Osteoblast (primary cell): ENCODE measurements around the gene GSN. TPM values are rescaled to one million over a fixed set of nuclear protein-coding genes. Genes with fewer than 3 reads are reported as not detected.

ENCODE experiments used
- DNase-seq: peaks from one replicate; pipeline ENCODE4 v3.0.0; 2011; ENCODE audit warnings: low spot score, mixed read lengths; ENCODE audit not compliant: insufficient read length; ENCODE audit errors: missing footprints
- H2AFZ ChIP-seq: 2 replicates; pipeline ENCODE4 v1.6.0; 2011; ENCODE audit warnings: mild to moderate bottlenecking, low read length
- H3K27ac ChIP-seq: 2 replicates; pipeline ENCODE4 v1.5.1; 2011; ENCODE audit warnings: mild to moderate bottlenecking, low read depth, low read length, moderate library complexity
- H3K27me3 ChIP-seq: 2 replicates; pipeline ENCODE4 v1.6.0; 2012; ENCODE audit warnings: mild to moderate bottlenecking, control low read depth, inconsistent platforms, low read length, moderate library complexity; ENCODE audit not compliant: insufficient read depth
- H3K36me3 ChIP-seq: 2 replicates; pipeline ENCODE4 v1.5.1; 2011; ENCODE audit warnings: mild to moderate bottlenecking, low read length, control low read depth, moderate library complexity; ENCODE audit not compliant: insufficient read depth
- H3K4me1 ChIP-seq: 2 replicates; pipeline ENCODE4 v1.5.1; 2011; ENCODE audit warnings: mild to moderate bottlenecking, low read length, control low read depth, moderate library complexity; ENCODE audit not compliant: insufficient read depth
- H3K4me2 ChIP-seq: 2 replicates; pipeline ENCODE4 v1.6.0; 2011; ENCODE audit warnings: mild to moderate bottlenecking, low read length; ENCODE audit not compliant: insufficient read depth
- H3K4me3 ChIP-seq: fragments of 200-600 bp; sonication (generic); 3 replicates; pipeline ENCODE4 v1.5.1; 2012; ENCODE audit warnings: mild to moderate bottlenecking, low read length, inconsistent platforms; ENCODE audit not compliant: insufficient read depth
- H3K79me2 ChIP-seq: 2 replicates; pipeline ENCODE4 v1.6.0; 2012; ENCODE audit warnings: mild to moderate bottlenecking, low read length, control low read depth, inconsistent platforms; ENCODE audit not compliant: insufficient read depth
- H3K9me3 ChIP-seq: 2 replicates; pipeline ENCODE4 v1.5.1; 2011; ENCODE audit warnings: low read depth, low read length, control low read depth
- H4K20me1 ChIP-seq: 2 replicates; pipeline ENCODE4 v1.6.0; 2012; ENCODE audit warnings: mild to moderate bottlenecking, low read length, control low read depth; ENCODE audit not compliant: insufficient read depth
- CTCF ChIP-seq: IDR thresholded peaks from 2 replicates; pipeline ENCODE4 v1.5.1; 2011; ENCODE audit warnings: mild to moderate bottlenecking, low read depth, low read length, moderate library complexity; ENCODE audit errors: extremely low read depth
- total RNA-seq: library from RNA; depleted of rRNA; stranded (reverse); fragments of >200 nt; gene quantifications from 2 replicates; pipeline ENCODE4 v1.2.3, GENCODE V29; 2012

Gene GSN
- total RNA-seq, 1 donor, result 372 TPM

DNA sequence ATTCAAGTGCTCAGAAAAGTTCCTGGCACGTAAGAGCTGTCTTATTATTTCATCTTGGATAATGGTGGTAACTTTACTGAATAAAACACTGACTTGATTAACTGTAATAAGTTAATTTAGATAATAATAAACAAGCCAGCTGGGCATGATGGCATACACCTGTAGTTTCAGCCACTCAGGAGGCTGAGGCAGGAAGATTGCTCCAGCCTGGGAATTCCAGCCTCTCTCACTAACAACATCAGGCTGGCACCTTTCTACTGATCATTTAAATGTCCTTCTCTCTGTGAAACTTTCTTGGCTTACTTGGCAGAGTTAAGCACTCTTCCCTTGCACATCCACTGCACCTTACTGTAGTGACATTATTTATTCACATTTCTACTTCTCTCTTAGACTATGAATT, 82.1 kb downstream of the GSN start:
- peaks cover 50% of the 10 kb centered on the region for H3K36me3 ChIP-seq
- TF ChIP-seq CTCF, result no peak
- H3K9me3 ChIP-seq, result no peaks in the 10 kb centered on the region
- H3K27ac ChIP-seq, result peak overlapping the region; percentile 67
- H3K4me1 ChIP-seq, result peaks cover 16% of the 10 kb centered on the region
- H3K4me3 ChIP-seq, result no peak overlapping the region
- no peaks in the 10 kb centered on the region for H4K20me1 ChIP-seq
- H2AFZ ChIP-seq, result no peak overlapping the region
- H3K27me3 ChIP-seq, result no peaks in the 10 kb centered on the region
- H3K4me2 ChIP-seq, result no peak overlapping the region
- DNase-seq, result no peak
- H3K79me2 ChIP-seq, result no peaks in the 10 kb centered on the region

DNA sequence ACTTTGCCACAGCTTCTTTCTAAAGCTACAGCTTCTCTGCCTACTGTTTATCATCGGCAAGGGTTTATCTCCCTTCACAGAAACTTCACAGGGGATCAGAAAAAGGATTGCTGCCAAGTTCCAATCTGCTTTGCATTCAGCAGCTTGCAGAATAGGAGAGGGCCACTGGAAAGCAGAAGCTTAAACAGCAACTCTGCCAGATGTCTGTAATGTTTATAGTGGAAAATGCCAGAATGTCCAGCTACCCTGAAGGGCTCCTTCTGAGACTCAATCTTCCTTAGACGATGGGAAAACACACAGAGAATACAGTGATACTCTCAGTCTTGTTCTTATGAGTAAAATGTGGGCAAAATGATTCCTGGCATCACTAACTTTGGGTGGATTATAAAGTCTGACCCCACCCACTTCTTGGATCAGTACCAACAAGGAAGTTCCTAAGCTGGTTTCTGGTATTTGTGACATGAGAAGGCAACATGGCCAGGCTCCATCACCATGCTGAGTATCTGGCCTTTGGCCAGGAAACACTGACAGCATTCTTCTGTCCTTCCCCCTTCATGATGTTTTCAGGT, 83.1 kb downstream of the GSN start:
- no peaks in the 10 kb centered on the region for H4K20me1 ChIP-seq
- H3K4me2 ChIP-seq, result peak overlapping the region; percentile 10
- no peaks in the 10 kb centered on the region for H3K9me3 ChIP-seq
- peaks cover 7% of the 10 kb centered on the region for H3K79me2 ChIP-seq
- peaks cover 16% of the 10 kb centered on the region for H3K4me1 ChIP-seq
- peak overlapping the region; percentile 67 for H3K27ac ChIP-seq
- no peak overlapping the region for H2AFZ ChIP-seq
- H3K36me3 ChIP-seq, result peaks cover 52% of the 10 kb centered on the region
- no peaks in the 10 kb centered on the region for H3K27me3 ChIP-seq
- TF ChIP-seq CTCF, result no peak
- H3K4me3 ChIP-seq, result no peak overlapping the region
- no peak for DNase-seq

GRCh38 chr9:121353241-121354061, 85.5 kb downstream of the GSN start:
- Histone ChIP-seq H3K79me2 (peaks cover 25% of the 10 kb centered on the region), H3K9me3 (no peaks in the 10 kb centered on the region), H3K36me3 (peaks cover 34% of the 10 kb centered on the region), H2AFZ (no peak overlapping the region), H3K4me3 (no peak overlapping the region), H3K27ac (no peak overlapping the region), H3K27me3 (no peaks in the 10 kb centered on the region), H3K4me1 (peaks cover 16% of the 10 kb centered on the region), H4K20me1 (no peaks in the 10 kb centered on the region), H3K4me2 (no peak overlapping the region)
- no peak for TF ChIP-seq CTCF
- no peak for DNase-seq

DNA sequence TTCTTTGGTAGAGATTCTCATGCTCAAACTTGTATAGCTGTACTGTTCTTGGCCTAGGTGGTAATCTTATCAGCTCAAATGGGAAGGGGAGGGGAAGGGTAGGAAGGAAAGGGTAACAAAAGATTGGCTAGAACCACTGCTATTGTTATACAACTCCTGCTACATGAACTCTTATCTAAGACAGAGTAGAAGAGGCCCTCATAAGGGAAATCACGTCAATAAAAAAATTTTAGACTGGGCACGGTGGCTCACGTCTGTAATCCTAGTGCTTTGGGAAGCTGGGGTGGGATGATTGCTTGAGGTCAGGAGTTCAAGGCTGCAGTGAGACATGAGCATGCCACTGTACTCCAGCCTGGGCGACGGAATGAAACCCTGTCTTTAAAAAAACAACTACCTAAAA, 86.2 kb downstream of the GSN start:
- Histone ChIP-seq H3K27ac (no peak overlapping the region), H3K79me2 (peaks cover 32% of the 10 kb centered on the region)

More for the DNA sequence above, 86.2 kb downstream of the GSN start:
- Histone ChIP-seq H3K9me3 (no peaks in the 10 kb centered on the region), H4K20me1 (no peaks in the 10 kb centered on the region), H3K27me3 (no peaks in the 10 kb centered on the region), H2AFZ (no peak overlapping the region), H3K4me1 (peaks cover 16% of the 10 kb centered on the region), H3K36me3 (peaks cover 30% of the 10 kb centered on the region), H3K4me3 (no peak overlapping the region), H3K4me2 (no peak overlapping the region)
- TF ChIP-seq CTCF, result no peak
- no peak for DNase-seq
